Right lobe of liver (tissue), 4 donors: ENCODE data around the gene BEST4.

Experiments
- POLR2A ChIP-seq: fragments of 450-650 bp; IDR thresholded peaks from one replicate; pipeline ENCODE4 v1.6.1; 2017; ENCODE audit warnings: antibody characterized with exemption, mild to moderate bottlenecking
- TF ChIP-seq, protein P1 (sequence below), 4 donors: fragments of 200-600 bp in 3 of 4; fragments of 450-650 bp in 1 of 4; IDR thresholded peaks; one replicate each; pipeline versions ENCODE4 v1.5.1 to v1.8.0; 2016 to 2022; ENCODE audit warnings: antibody characterized with exemption in 4 of 4, mild to moderate bottlenecking in 2 of 4
- donor health status: DM: no; HTN: no; CAD: no.
- donor health status: DM: no; HTN: no; CAD: no.
- donor health status: DM: no; HTN: yes; CAD: no.

DNA sequence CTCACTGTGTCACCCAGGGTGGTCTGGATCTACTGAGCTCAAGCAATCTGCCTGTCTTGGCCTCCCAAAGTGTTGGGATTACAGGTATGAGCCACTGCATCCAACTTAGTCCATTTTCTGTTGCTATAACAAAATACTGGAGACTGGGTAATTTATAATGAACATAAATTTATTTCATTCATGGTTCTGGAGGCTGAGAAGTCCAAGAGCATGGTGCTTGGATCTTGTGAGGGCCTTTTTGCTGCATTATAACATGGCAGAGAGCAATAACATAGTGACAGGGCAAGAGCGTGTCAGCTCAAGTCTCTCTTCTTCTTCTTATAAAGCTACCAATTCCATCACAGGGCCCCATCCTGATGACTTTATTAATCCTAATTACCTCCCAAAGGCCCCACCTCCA is 52.0 kb downstream of the BEST4 start:
- TF ChIP-seq, protein P1, sequence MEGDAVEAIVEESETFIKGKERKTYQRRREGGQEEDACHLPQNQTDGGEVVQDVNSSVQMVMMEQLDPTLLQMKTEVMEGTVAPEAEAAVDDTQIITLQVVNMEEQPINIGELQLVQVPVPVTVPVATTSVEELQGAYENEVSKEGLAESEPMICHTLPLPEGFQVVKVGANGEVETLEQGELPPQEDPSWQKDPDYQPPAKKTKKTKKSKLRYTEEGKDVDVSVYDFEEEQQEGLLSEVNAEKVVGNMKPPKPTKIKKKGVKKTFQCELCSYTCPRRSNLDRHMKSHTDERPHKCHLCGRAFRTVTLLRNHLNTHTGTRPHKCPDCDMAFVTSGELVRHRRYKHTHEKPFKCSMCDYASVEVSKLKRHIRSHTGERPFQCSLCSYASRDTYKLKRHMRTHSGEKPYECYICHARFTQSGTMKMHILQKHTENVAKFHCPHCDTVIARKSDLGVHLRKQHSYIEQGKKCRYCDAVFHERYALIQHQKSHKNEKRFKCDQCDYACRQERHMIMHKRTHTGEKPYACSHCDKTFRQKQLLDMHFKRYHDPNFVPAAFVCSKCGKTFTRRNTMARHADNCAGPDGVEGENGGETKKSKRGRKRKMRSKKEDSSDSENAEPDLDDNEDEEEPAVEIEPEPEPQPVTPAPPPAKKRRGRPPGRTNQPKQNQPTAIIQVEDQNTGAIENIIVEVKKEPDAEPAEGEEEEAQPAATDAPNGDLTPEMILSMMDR (IDR thresholded peaks at IDR 0.05) = no peak
- no peak for TF ChIP-seq POLR2A
